Esophagus muscularis mucosa (tissue), 4 donors: Measurements from ENCODE around the gene PTPRQ. TPM values are rescaled to one million over a fixed set of nuclear protein-coding genes. Genes with fewer than 3 reads are reported as not detected.

Source experiments
- DNase-seq: peaks from one replicate; pipeline ENCODE4 v3.0.0-alpha.2; 2017; ENCODE audit errors: extremely low spot score
- H3K27ac ChIP-seq, 4 donors: fragments of 200-600 bp; sonication (generic); replicated peaks in 1 of 4; 1 replicate in 3 of 4; 2 replicates in 1 of 4; pipeline ENCODE4 v1.5.1; 2016 to 2019; ENCODE audit warnings: mild to moderate bottlenecking in 1 of 4
- H3K27me3 ChIP-seq, 4 donors: fragments of 200-600 bp; sonication (generic); one replicate each; pipeline versions ENCODE4 v1.5.1 to v1.6.0; 2016 to 2019
- H3K36me3 ChIP-seq, 4 donors: fragments of 200-600 bp; sonication (generic); one replicate each; pipeline ENCODE4 v1.5.1; 2016 to 2019
- H3K4me1 ChIP-seq, 4 donors: fragments of 200-600 bp; sonication (generic); one replicate each; pipeline ENCODE4 v1.5.1; 2016 to 2019
- H3K4me3 ChIP-seq, 4 donors: fragments of 200-600 bp; sonication (generic); 1 replicate in 2 of 4; 2 replicates in 2 of 4; pipeline ENCODE4 v1.5.1; 2016 to 2019; ENCODE audit warnings: mild to moderate bottlenecking in 4 of 4, moderate library complexity in 1 of 4
- H3K9me3 ChIP-seq, 4 donors: fragments of 200-600 bp; sonication (generic); 1 replicate in 3 of 4; 2 replicates in 1 of 4; pipeline ENCODE4 v1.5.1; 2016 to 2019
- EP300 ChIP-seq: sonication (generic); formaldehyde crosslinking; IDR thresholded peaks from one replicate; pipeline ENCODE4 v1.6.1; 2017; ENCODE audit warnings: antibody characterized with exemption
- POLR2A ChIP-seq: fragments of 450-650 bp; IDR thresholded peaks from one replicate; pipeline ENCODE4 v1.6.1; 2017; ENCODE audit warnings: antibody characterized with exemption, moderate library complexity, mild to moderate bottlenecking, low read depth
- POLR2AphosphoS5 ChIP-seq, 2 donors: sonication (generic); formaldehyde crosslinking; IDR thresholded peaks; one replicate each; pipeline ENCODE4 v1.6.1; 2017; ENCODE audit warnings: antibody characterized with exemption in 2 of 2
- WGBS: methylation state at CpG from one replicate; pipeline ENCODE4 v1.1.5; 2018; 5-methylcytosine and 5-hydroxymethylcytosine counted together
- intact Hi-C: fragments of 100-400 bp; cut with DNase I; formaldehyde crosslinking; loops from one replicate; pipeline ENCODE4 v1.15.1; 2023
- total RNA-seq, 4 donors: library from RNA; depleted of rRNA; stranded (reverse); fragments of >200 nt; gene quantifications; one replicate each; pipeline versions ENCODE4 v1.1.0 to v1.2.1, GENCODE V29; 2016
- TF ChIP-seq, protein P1 (sequence below), 3 experiments: fragments of 200-600 bp in 2 of 3; fragments of 450-650 bp in 1 of 3; sonication (generic) in 2 of 3; IDR thresholded peaks; one replicate each; pipeline ENCODE4 v1.5.1; 2017 to 2019; ENCODE audit warnings: antibody characterized with exemption in 3 of 3, mild to moderate bottlenecking in 2 of 3, moderate library complexity in 1 of 3

The PTPRQ gene
- total RNA-seq, 4 donors from 2014 or later = 2.0 to 13.7 (median 4.6) TPM

- Histone ChIP-seq H3K27me3 (peaks cover 0 to 15% (median 0%) of the 10 kb centered on the region in 4 donors), H3K27ac (no peak overlapping the region), H3K4me3 (no peak overlapping the region), H3K4me1 (peaks cover 0 to 5% (median 0%) of the 10 kb centered on the region in 4 donors), H3K36me3 (no peaks in the 10 kb centered on the region), H3K9me3 (no peaks in the 10 kb centered on the region)
- intact Hi-C loops = no loop called here
- no peak for TF ChIP-seq EP300
- TF ChIP-seq, protein P1, sequence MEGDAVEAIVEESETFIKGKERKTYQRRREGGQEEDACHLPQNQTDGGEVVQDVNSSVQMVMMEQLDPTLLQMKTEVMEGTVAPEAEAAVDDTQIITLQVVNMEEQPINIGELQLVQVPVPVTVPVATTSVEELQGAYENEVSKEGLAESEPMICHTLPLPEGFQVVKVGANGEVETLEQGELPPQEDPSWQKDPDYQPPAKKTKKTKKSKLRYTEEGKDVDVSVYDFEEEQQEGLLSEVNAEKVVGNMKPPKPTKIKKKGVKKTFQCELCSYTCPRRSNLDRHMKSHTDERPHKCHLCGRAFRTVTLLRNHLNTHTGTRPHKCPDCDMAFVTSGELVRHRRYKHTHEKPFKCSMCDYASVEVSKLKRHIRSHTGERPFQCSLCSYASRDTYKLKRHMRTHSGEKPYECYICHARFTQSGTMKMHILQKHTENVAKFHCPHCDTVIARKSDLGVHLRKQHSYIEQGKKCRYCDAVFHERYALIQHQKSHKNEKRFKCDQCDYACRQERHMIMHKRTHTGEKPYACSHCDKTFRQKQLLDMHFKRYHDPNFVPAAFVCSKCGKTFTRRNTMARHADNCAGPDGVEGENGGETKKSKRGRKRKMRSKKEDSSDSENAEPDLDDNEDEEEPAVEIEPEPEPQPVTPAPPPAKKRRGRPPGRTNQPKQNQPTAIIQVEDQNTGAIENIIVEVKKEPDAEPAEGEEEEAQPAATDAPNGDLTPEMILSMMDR (IDR thresholded peaks at IDR 0.05) = no peak
- TF ChIP-seq POLR2A = no peak
- no peak for TF ChIP-seq POLR2AphosphoS5 (IDR thresholded peaks at IDR 0.05)
- no peak for DNase-seq
- 79% methylated on average over 20 of the region's 20 CpGs for WGBS
Measured at GRCh38 chr12:80709811-80710726, 266.0 kb downstream of the PTPRQ start.

DNA sequence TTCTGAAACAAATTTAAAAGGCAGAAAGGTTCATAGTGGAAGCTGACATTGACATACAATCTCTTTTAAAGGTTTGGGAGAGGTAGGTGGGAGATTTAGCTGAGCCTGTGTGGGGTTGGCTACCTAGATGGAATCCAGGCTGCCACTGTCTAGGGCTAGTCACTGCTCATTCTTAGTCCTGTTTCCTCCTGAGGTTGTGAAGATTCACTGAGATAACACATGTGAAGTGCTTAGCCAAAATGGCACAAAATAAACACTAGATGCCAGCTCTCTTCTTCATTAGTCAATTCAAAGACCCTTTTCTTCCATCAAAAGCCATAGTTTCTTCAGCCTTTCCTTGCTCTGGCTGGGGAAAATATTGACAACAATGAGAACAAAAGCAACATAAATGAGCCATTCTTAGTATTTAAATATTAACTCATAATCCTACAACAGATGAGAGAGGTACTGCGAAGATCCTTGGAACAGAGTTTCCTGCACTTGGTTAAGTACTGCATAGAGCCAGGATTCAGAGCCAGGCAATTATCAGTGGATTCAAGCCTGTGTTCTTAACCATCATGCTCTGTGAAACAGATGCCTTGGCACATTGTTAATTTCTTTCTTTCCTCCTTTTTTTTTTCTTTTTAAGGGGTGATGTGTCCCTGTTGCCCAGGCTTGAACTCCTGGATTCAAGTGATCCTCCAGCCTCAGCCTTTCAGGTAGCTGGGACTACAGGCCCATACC, 266.9 kb downstream of the PTPRQ start:
- no peaks in the 10 kb centered on the region for H3K9me3 ChIP-seq
- TF ChIP-seq POLR2A (no peak), POLR2AphosphoS5 (IDR thresholded peaks at IDR 0.05) (no peak), EP300 (no peak)
- TF ChIP-seq, protein P1 (IDR thresholded peaks at IDR 0.05) = no peak

GRCh38 chr12:80711866-80712265, 267.8 kb downstream of the PTPRQ start:
- no peaks in the 10 kb centered on the region for H3K9me3 ChIP-seq
- peaks cover 0 to 5% (median 0%) of the 10 kb centered on the region in 4 donors for H3K4me1 ChIP-seq
- no peaks in the 10 kb centered on the region for H3K36me3 ChIP-seq
- H3K4me3 ChIP-seq = no peak overlapping the region
- no peak overlapping the region for H3K27ac ChIP-seq
- no peak for TF ChIP-seq EP300
- TF ChIP-seq POLR2AphosphoS5 (IDR thresholded peaks at IDR 0.05) = no peak
- TF ChIP-seq POLR2A = no peak
- TF ChIP-seq, protein P1 (IDR thresholded peaks at IDR 0.05) = no peak
- H3K27me3 ChIP-seq = peaks cover 0 to 19% (median 0%) of the 10 kb centered on the region in 4 donors
- 76% methylated on average over 1 of the region's 1 CpG for WGBS
- no peak for DNase-seq
- intact Hi-C loops = no loop called here

More for the DNA sequence above, 266.9 kb downstream of the PTPRQ start:
- peaks cover 0 to 15% (median 0%) of the 10 kb centered on the region in 4 donors for H3K27me3 ChIP-seq
- H3K4me3 ChIP-seq = no peak overlapping the region
- DNase-seq = no peak
- 93% methylated on average over 1 of the region's 1 CpG for WGBS
- no peaks in the 10 kb centered on the region for H3K36me3 ChIP-seq
- H3K27ac ChIP-seq = no peak overlapping the region
- intact Hi-C loops = no loop called here
- H3K4me1 ChIP-seq = peaks cover 0 to 5% (median 0%) of the 10 kb centered on the region in 4 donors

- Histone ChIP-seq H3K27ac (no peak overlapping the region), H3K4me1 (peaks cover 0 to 5% (median 0%) of the 10 kb centered on the region in 4 donors), H3K4me3 (no peak overlapping the region), H3K36me3 (no peaks in the 10 kb centered on the region), H3K27me3 (peaks cover 0 to 23% (median 0%) of the 10 kb centered on the region in 4 donors), H3K9me3 (no peaks in the 10 kb centered on the region)
- TF ChIP-seq POLR2AphosphoS5 (IDR thresholded peaks at IDR 0.05) (no peak), POLR2A (no peak), EP300 (no peak)
- TF ChIP-seq, protein P1 (IDR thresholded peaks at IDR 0.05) = no peak
- intact Hi-C loops = no loop called here
- DNase-seq = no peak
Measured at GRCh38 chr12:80712866-80713265, 268.8 kb downstream of the PTPRQ start.
